ENCODE results near the gene MASP2. TPM values are rescaled to one million over a fixed set of nuclear protein-coding genes. Genes with fewer than 3 reads are reported as not detected.
"Not testable (repeated sequence)": the region's sequence is repeated elsewhere in the genome, so short reads cannot be mapped to it uniquely, and the experiment has no call there.

The MASP2 gene
- total RNA-seq, 2 experiments from 2014 or later = 0.17 to 0.31 TPM

DNA sequence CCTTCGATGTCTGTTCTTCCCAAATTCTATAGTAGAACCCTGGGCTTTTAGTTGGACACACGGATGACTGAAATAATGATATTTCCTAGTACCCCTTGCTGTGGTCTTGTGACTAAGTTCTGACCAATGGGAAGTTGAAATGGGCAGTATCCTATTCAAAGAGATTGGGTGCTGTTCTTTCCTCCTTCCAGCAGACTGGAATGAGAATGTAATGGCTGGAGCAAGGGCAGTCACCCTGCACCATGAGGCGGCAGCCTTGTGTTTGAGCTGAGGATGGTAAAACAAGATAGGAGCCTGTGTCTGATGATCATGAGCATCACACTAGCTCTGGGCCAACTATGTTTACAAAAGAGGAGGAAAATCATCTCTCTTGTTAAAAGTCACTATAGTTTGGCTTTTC, 17.9 kb upstream of the MASP2 start:
- no peak for DNase-seq
- peaks cover 38% of the 10 kb centered on the region for H3K36me3 Mint-ChIP-seq (ENCODE audit: low read depth)
- CTCF ChIA-PET = interaction anchor here (2.2 kb wide), 1 partner anchor 27 kb away, joined by 11 read pairs; no protein-coding TSS in a partner anchor
- H3K27ac Mint-ChIP-seq = no peak overlapping the region
- no peaks in the 10 kb centered on the region for H3K27me3 Mint-ChIP-seq (ENCODE audit: low read depth)
- intact Hi-C loops (cut with micrococcal nuclease) = no loop called here
- H3K4me1 Mint-ChIP-seq (ENCODE audit: low read depth) = peaks cover 27% of the 10 kb centered on the region
- H3K4me3 Mint-ChIP-seq = no peak overlapping the region
- no peaks in the 10 kb centered on the region for H3K9me3 Mint-ChIP-seq

DNA sequence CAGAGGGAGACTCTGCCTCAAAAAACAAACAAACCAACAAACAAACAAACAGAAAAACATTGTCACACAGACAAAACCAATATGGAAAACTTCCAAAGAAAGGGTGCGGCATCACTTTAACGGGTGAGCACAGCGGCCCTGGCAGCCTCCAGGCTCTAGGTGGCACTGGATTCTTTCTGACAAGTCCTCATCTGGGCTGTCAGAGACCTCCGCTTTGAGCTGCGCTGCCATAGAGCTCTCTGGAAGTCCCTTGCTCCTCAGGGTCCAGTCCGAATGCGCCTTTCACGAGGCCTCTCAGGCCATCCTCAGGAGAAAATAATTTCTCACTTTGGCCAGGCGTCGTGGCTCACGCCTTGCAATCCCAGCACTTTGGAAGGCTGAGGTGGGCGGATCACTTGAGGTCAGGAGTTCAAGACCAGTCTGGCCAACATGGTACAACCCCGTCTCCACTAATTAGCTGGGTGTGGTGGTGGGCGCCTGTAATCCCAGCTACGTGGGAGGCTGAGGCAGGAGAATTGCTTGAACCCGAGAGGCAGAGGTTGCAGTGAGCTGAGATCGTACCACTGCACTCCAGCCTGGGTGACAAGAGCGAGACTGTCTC, 17.0 kb upstream of the MASP2 start:
- DNase-seq; H3K27me3 Mint-ChIP-seq (ENCODE audit: low read depth); intact Hi-C loops (cut with micrococcal nuclease); H3K9me3 Mint-ChIP-seq; H3K27ac Mint-ChIP-seq; H3K4me3 Mint-ChIP-seq: not testable (repeated sequence)
- H3K4me1 Mint-ChIP-seq (ENCODE audit: low read depth) = peaks cover 26% of the 10 kb centered on the region
- peaks cover 36% of the 10 kb centered on the region for H3K36me3 Mint-ChIP-seq (ENCODE audit: low read depth)
- CTCF ChIA-PET = interaction anchor here (1.5 to 2.2 kb wide), 2 partner anchors 26 kb away, joined by 11 to 13 read pairs; no protein-coding TSS in a partner anchor

DNA sequence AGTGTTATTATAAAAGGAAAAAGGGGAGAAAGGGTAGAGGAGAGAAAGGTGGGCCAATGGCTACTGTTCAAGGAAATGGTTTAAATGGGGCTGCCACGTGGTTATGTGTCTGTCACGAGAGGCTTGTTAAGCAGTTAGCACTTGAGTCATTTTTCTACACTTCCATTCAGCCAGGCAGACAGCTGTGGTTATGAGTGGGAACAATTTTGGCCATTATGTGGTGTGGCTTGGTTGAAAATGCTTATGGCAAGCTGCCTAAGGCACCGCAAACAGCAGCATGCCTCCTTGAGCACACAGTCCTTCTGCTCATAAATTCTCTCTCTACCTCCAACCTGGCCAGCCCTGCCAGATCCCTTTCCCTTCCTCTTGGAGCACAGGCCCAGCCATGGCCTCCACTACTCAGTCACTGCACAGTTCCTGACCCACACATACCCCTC, 15.9 kb upstream of the MASP2 start:
- Mint-ChIP-seq H3K27ac (no peak overlapping the region), H3K9me3 (no peaks in the 10 kb centered on the region), H3K4me1 (ENCODE audit: low read depth) (peaks cover 36% of the 10 kb centered on the region), H3K27me3 (ENCODE audit: low read depth) (no peaks in the 10 kb centered on the region), H3K4me3 (no peak overlapping the region), H3K36me3 (ENCODE audit: low read depth) (peaks cover 33% of the 10 kb centered on the region)
- CTCF ChIA-PET = interaction anchor here (1.5 kb wide), 1 partner anchor 25 kb away, joined by 13 read pairs; no protein-coding TSS in a partner anchor
- DNase-seq = no peak
- intact Hi-C loops (cut with micrococcal nuclease) = no loop called here

DNA sequence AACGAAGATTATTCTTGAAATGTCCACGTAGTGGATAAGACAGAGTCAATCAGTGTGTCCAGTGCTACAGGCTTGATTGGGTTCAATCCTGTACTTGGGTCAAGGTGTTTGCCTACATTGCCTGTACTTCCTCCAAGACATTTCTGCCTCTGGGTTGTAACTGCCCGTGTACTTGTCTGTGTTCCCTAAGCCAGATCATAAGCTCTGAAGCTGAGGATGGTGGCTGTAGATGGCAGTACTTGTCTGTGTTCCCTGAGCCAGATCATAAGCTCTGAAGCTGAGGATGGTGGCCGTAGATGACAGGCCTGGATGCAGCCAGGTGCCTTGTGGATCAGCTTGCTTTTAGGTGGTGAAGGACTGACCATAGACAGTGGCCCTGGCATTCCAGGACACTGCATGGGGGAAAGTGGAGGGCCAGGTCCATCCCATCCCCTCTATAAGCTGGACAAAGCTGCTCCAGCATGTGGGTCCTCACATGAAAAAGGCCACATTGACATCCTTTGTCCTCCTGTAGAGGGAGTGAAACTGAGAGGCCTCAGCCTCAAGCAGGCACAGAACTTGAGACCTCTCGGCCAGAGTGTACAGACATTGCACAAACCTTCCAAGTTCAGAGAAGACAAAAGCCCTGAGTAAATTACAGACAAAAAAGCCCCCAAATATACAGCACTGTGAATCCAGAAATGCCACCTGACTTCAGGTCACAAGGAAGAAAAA, 14.8 kb upstream of the MASP2 start:
- CTCF ChIA-PET = interaction anchor here (1.3 to 2.6 kb wide), 3 partner anchors 24 to 589 kb away, joined by 3 to 20 read pairs (median 5); no protein-coding TSS in a partner anchor
- Mint-ChIP-seq H3K27ac (no peak overlapping the region), H3K4me3 (peak overlapping the region; percentile 88), H3K36me3 (ENCODE audit: low read depth) (peaks cover 37% of the 10 kb centered on the region), H3K27me3 (ENCODE audit: low read depth) (no peaks in the 10 kb centered on the region), H3K4me1 (ENCODE audit: low read depth) (peaks cover 45% of the 10 kb centered on the region), H3K9me3 (no peaks in the 10 kb centered on the region)
- intact Hi-C loops (cut with micrococcal nuclease) = no loop called here
- DNase-seq = no peak

DNA sequence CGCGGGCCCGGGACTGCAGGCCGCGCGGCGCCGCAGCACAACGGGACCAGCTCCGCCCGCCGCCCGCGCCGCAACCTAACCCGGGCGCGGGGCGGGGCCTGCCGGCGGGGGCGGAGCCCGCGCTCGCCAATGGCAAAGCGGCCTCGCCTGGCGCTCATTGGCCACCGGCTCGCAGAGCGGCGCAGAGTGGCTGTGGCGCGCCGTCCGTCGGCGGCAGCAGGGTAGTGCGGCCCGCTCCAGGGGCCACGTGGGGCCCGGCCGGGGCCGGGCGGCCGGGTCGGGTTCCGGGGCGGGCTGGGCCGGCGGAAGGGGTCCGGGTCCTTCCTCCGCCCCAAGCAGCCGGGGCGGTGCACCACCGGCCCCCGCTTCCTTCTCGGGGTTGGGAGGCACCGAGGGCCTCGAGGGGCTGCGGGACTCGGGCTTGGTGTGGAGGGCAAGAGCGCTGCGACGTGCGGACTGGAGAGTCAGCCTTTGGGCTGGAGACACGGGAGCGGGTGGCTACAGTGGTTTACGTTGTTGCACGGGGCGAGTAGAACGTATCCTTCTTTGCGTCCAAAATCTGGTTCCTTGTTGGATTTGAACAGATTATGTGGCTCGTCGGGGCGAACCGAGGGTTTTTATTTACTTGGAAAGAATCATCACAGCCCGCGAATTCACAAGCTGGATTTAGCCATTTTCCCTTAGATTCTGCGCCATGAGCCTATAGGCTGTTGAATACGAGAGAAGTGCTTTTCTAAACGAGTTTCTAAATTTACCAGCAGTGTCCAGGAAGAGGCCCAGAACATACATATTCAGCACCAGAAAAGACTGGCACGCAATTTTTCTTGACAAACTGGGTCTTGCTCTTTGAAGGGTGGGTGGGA, 13.2 kb upstream of the MASP2 start, which contains the start of gene SRM:
SRM (minus strand) TSS at position 51 of the 863 bp plus-strand sequence. CDS start 75 bp downstream, outside the sequence.
- peaks cover 45% of the 10 kb centered on the region for H3K4me1 Mint-ChIP-seq (ENCODE audit: low read depth)

DNA sequence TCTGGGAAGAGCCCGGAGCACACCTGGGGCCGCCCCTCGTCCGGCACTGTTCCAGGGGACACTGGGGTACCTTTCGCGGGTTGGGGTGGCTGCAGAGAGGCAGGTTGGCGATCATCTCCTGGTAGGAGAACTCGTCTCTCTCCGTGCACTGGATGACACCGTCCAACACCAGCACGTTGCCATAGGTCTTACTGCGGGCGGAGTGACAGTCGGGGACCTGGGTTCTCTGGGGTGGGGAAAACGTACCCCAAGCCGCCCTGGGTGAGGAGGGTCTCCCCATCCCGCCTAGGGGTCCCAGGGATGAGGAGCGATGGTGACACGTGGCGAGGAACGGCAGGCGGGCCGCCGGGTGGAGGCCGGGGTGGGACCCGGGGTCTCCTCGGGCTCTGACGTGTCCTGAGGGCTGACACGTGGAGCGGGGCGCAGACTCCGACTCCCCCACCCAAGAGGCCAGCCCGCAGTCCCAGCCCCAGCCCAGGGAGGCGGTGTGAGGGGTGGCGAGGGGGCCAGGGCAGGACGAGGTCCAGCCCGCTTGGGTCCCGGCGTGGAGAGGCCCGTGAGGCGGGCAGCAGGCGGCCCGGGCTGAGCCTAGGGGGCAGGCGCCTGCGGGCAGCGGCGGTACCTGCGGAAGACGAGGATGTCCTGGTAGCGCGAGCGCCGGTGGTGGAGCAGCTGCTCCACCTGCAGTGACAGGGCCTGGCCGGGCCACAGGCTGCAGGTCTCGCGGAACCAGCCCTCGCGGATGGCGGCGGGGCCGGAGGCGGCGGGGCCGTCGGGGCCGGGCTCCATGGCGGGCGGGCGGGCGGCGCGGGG, 12.3 kb upstream of the MASP2 start:
- Mint-ChIP-seq H3K27me3 (ENCODE audit: low read depth) (no peaks in the 10 kb centered on the region), H3K9me3 (no peaks in the 10 kb centered on the region), H3K4me3 (peak overlapping the region; percentile 95), H3K27ac (peak overlapping the region; percentile 82), H3K36me3 (ENCODE audit: low read depth) (peaks cover 26% of the 10 kb centered on the region), H3K4me1 (ENCODE audit: low read depth) (peaks cover 47% of the 10 kb centered on the region)
- intact Hi-C loops (cut with micrococcal nuclease) = loop anchor here (5.0 kb wide), 1 partner anchor 588 kb away; no protein-coding TSS in a partner anchor
- DNase-seq = no peak
- CTCF ChIA-PET = interaction anchor here (1.0 to 2.6 kb wide), 4 partner anchors 21 to 58 kb away, joined by 3 to 20 read pairs (median 4); no protein-coding TSS in a partner anchor

More for the DNA sequence above, 13.2 kb upstream of the MASP2 start, which contains the start of gene SRM:
- DNase-seq = peak; percentile 89
- Mint-ChIP-seq H3K4me3 (peak within 1 kb of the TSS; percentile 95), H3K36me3 (ENCODE audit: low read depth) (peaks cover 28% of the 10 kb centered on the region), H3K9me3 (no peaks in the 10 kb centered on the region), H3K27ac (peak within 1 kb of the TSS; percentile 82), H3K27me3 (ENCODE audit: low read depth) (no peaks in the 10 kb centered on the region)
- CTCF ChIA-PET = interaction anchor here (1.0 to 2.6 kb wide), 7 partner anchors 18 to 591 kb away, joined by 3 to 20 read pairs (median 3); no protein-coding TSS in a partner anchor
- intact Hi-C loops (cut with micrococcal nuclease) = loop anchor here (1.0 to 5.0 kb wide), 6 partner anchors 23 to 745 kb away; partner anchors contain the start of genes EXOSC10, MTHFR, MTOR and TARDBP

DNA sequence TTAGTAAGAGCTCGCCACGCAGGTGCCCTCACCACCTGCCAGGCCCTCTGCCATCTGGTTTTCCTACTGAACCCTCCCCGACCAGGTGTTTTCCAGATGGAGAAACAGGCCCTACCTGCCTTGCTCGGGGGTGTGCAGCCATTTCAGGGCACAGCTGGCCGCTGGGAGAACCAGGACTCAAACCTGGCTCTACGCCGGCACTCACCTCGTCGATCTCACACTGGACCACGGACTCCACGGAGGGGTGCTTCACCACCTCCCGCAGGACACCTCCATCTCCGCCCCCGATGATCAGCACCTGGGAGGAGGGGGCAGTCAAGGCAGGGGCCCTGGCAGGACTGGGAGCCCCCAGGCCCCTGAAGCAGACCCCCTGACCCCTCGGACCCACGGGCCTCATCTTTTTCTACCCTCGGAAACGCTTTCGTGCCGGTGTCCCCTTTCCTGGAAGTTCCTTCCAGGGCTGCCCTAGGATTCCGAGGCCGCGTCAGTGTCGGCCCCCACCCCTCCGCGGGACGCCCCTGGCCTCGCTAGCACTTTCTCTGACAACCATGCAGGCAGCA, 11.6 kb upstream of the MASP2 start:
- CTCF ChIA-PET = interaction anchor here (0.6 to 3.1 kb wide), 3 partner anchors 21 to 824 kb away, joined by 3 to 17 read pairs (median 4); no protein-coding TSS in a partner anchor
- peaks cover 47% of the 10 kb centered on the region for H3K4me1 Mint-ChIP-seq (ENCODE audit: low read depth)
- no peak for DNase-seq
- peak overlapping the region; percentile 95 for H3K4me3 Mint-ChIP-seq
- no peaks in the 10 kb centered on the region for H3K27me3 Mint-ChIP-seq (ENCODE audit: low read depth)
- H3K36me3 Mint-ChIP-seq (ENCODE audit: low read depth) = peaks cover 28% of the 10 kb centered on the region
- H3K27ac Mint-ChIP-seq = peak overlapping the region; percentile 82
- intact Hi-C loops (cut with micrococcal nuclease) = loop anchor here (5.0 kb wide), 1 partner anchor 589 kb away; no protein-coding TSS in a partner anchor
- H3K9me3 Mint-ChIP-seq = no peaks in the 10 kb centered on the region

DNA sequence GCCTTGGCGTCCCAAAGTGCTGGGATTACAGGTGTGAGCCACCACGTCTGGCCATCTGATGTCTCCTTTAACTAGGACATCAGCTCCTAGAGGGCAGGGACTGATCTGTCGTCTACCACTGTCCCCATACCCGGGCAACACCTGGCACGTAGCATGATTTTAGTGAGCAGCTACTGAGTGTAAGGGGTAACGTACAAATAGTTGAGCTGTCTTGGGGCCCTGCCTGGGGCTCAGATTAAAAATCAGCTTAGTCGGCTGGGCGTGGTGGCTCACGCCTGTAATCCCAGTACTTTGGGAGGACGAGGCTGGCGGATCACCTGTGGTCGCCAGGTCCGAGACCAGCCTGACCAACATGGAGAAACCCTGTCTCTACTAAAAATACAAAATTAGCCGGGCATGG, 11.0 kb upstream of the MASP2 start:
- Mint-ChIP-seq H3K36me3 (ENCODE audit: low read depth) (peaks cover 26% of the 10 kb centered on the region), H3K4me1 (ENCODE audit: low read depth) (peaks cover 43% of the 10 kb centered on the region), H3K27me3 (ENCODE audit: low read depth) (no peaks in the 10 kb centered on the region), H3K9me3 (no peaks in the 10 kb centered on the region), H3K27ac (peak overlapping the region; percentile 53), H3K4me3 (peak overlapping the region; percentile 95)
- CTCF ChIA-PET = interaction anchor here (3.1 kb wide), 1 partner anchor 21 kb away, joined by 17 read pairs; no protein-coding TSS in a partner anchor
- intact Hi-C loops (cut with micrococcal nuclease) = loop anchor here (5.0 kb wide), 1 partner anchor 589 kb away; no protein-coding TSS in a partner anchor
- DNase-seq = no peak

DNA sequence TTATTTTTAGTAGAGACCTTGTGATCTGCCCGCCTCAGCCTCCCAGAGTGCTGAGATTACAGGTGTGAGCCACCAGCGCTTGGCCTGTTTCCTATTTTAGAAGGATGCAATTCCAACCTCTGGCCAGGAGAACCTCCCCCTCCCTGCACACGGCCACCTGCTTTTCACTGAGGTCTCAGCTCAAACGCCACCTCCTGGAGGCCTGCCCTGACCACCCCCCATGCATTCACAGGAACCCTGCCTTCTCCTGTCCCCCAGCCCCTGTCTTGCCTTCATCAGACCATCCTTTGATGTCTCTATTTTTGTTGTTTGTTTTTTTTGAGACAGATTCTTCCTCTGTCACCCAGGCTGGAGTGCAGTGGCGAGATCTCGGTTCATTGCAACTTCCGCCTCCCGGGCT, 10.4 kb upstream of the MASP2 start:
- peaks cover 24% of the 10 kb centered on the region for H3K36me3 Mint-ChIP-seq (ENCODE audit: low read depth)
- H3K9me3 Mint-ChIP-seq = no peaks in the 10 kb centered on the region
- no peak for DNase-seq
- intact Hi-C loops (cut with micrococcal nuclease) = loop anchor here (5.0 kb wide), 1 partner anchor 590 kb away; no protein-coding TSS in a partner anchor
- peak overlapping the region; percentile 44 for H3K4me3 Mint-ChIP-seq
- peaks cover 38% of the 10 kb centered on the region for H3K4me1 Mint-ChIP-seq (ENCODE audit: low read depth)
- peak overlapping the region; percentile 53 for H3K27ac Mint-ChIP-seq
- CTCF ChIA-PET = interaction anchor here (3.1 kb wide), 1 partner anchor 20 kb away, joined by 17 read pairs; no protein-coding TSS in a partner anchor
- no peaks in the 10 kb centered on the region for H3K27me3 Mint-ChIP-seq (ENCODE audit: low read depth)

DNA sequence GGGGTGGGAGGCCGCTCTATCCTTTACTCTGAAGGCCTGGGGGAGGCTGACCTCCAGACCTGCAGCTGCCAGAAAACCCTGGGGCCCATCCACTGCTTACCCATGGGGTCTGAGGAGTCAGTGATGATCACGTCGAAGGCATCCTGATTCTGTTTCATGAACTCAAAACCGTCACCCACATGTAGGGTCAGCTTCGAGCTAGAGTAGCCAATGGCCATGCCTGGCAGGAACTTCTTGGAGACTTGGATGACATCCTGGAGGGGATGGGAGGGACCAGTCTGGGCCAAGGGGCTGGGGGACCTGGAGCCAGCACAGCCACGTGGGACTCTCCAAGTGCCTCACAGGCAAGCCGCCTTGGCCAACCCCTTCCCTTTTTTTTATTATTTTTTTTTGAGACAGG, 9.5 kb upstream of the MASP2 start:
- Mint-ChIP-seq H3K4me1 (ENCODE audit: low read depth) (peaks cover 30% of the 10 kb centered on the region), H3K4me3 (no peak overlapping the region), H3K27me3 (ENCODE audit: low read depth) (no peaks in the 10 kb centered on the region), H3K9me3 (no peaks in the 10 kb centered on the region), H3K36me3 (ENCODE audit: low read depth) (peaks cover 22% of the 10 kb centered on the region), H3K27ac (no peak overlapping the region)
- CTCF ChIA-PET = interaction anchor here (3.1 kb wide), 1 partner anchor 19 kb away, joined by 17 read pairs; no protein-coding TSS in a partner anchor
- DNase-seq = no peak
- intact Hi-C loops (cut with micrococcal nuclease) = loop anchor here (5.0 kb wide), 1 partner anchor 591 kb away; no protein-coding TSS in a partner anchor
